GM20000 (cell line): ENCODE measurements around the gene CUBN.

Experiments used
- DNase-seq: peaks from one replicate; pipeline ENCODE4 v3.0.0; 2012; ENCODE audit warnings: low spot score
- CTCF ChIP-seq: IDR thresholded peaks from 2 replicates; pipeline ENCODE4 v1.5.1; 2012; ENCODE audit warnings: mild to moderate bottlenecking, control low read depth; ENCODE audit errors: extremely low read depth, missing control alignments

The CUBN gene

GRCh38 chr10:16957038-16957437 is 172.6 kb downstream of the CUBN start:
- no peak for DNase-seq
- no peak for TF ChIP-seq CTCF

- no peak for DNase-seq
- TF ChIP-seq CTCF, result no peak
These were observed 175.2 kb downstream of the CUBN start for GRCh38 chr10:16954280-16955030.

- TF ChIP-seq CTCF, result no peak
- DNase-seq, result no peak
These were observed 176.3 kb downstream of the CUBN start for GRCh38 chr10:16953270-16953669.

GRCh38 chr10:16952610-16953009 is 177.0 kb downstream of the CUBN start:
- no peak for TF ChIP-seq CTCF
- DNase-seq, result no peak

GRCh38 chr10:16952080-16952479 is 177.5 kb downstream of the CUBN start:
- no peak for DNase-seq
- no peak for TF ChIP-seq CTCF

GRCh38 chr10:16950656-16951601 is 178.7 kb downstream of the CUBN start:
- no peak for TF ChIP-seq CTCF
- no peak for DNase-seq

- TF ChIP-seq CTCF, result no peak
- DNase-seq, result no peak
These were observed 179.8 kb downstream of the CUBN start for GRCh38 chr10:16949816-16950215.
